ENCODE data around the gene GJB5.

DNA sequence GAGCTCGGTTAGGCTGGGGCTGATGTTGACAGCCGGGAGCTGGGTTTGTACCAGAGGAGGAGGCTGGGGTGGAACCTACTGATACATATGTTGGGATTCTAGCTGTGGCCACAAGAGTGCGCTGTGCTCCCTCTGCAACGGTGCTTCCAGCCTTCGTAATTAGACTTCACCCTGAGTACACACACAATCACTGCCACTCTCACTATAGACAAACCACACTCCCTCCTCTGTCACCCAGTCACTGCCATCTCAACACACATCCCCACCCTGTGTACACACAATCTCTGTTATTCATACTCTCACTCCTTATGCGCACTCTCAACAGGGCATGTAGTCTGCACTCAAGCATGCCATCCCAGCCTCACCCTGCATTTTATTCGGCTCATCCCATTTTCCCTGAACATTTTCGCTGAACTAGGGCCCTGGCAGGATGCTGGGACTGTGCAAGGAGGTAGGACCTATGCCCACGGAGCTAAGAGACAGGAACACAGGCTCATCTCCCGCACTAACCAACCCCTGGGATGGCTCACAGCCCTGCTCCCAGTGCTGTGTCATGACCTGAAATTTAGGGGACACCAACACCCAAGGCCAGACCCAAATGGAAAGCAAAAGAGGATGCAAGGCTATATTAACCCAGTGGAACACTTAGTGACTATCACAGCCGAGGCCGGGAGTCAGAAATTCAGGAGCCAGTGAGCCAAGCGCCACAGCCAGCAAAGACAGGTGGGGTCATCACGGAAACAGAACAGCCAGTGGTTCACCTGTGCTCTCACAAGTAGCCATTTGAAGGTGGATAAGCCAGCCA is 31.9 kb downstream of the GJB5 start:
- TF ChIP-seq RNF2 (IDR thresholded peaks at IDR 0.05; ENCODE audit: borderline replicate concordance, low read depth, low read length, missing control alignments, poor library complexity, severe bottlenecking) (no peak), EZH2 (IDR thresholded peaks at IDR 0.05; ENCODE audit: low read depth, low read length, severe bottlenecking) (no peak), POLR2A (IDR thresholded peaks at IDR 0.05; ENCODE audit: control extremely low read depth in 1 of 2, low read depth in 2 of 2, low read length in 2 of 2) (no peak), ASH2L (IDR thresholded peaks at IDR 0.05; ENCODE audit: low read length) (no peak), CTBP2 (IDR thresholded peaks at IDR 0.05; ENCODE audit: borderline replicate concordance, insufficient read depth, insufficient read length, low read length) (no peak), RFX5 (IDR thresholded peaks at IDR 0.05; ENCODE audit: borderline replicate concordance, low read depth, low read length) (no peak), POLR2AphosphoS5 (IDR thresholded peaks at IDR 0.05; ENCODE audit: low read depth, low read length) (no peak), TAF1 (IDR thresholded peaks at IDR 0.05; ENCODE audit: low read depth, low read length) (no peak), TCF12 (IDR thresholded peaks at IDR 0.05; ENCODE audit: low read depth, low read length) (no peak), CEBPB (IDR thresholded peaks at IDR 0.05; ENCODE audit: low read depth, low read length) (no peak), MAFK (IDR thresholded peaks at IDR 0.05; ENCODE audit: low read depth, low read length) (no peak), YY1 (IDR thresholded peaks at IDR 0.05; ENCODE audit: low read depth, low read length) (no peak)
- TF ChIP-seq, protein P1, sequence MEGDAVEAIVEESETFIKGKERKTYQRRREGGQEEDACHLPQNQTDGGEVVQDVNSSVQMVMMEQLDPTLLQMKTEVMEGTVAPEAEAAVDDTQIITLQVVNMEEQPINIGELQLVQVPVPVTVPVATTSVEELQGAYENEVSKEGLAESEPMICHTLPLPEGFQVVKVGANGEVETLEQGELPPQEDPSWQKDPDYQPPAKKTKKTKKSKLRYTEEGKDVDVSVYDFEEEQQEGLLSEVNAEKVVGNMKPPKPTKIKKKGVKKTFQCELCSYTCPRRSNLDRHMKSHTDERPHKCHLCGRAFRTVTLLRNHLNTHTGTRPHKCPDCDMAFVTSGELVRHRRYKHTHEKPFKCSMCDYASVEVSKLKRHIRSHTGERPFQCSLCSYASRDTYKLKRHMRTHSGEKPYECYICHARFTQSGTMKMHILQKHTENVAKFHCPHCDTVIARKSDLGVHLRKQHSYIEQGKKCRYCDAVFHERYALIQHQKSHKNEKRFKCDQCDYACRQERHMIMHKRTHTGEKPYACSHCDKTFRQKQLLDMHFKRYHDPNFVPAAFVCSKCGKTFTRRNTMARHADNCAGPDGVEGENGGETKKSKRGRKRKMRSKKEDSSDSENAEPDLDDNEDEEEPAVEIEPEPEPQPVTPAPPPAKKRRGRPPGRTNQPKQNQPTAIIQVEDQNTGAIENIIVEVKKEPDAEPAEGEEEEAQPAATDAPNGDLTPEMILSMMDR (IDR thresholded peaks at IDR 0.05; ENCODE audit: control extremely low read depth in 1 of 3, insufficient read depth in 1 of 3, low read depth in 1 of 3, low read length in 3 of 3) = peak; percentile 90 to 97 (median 93)
- TF ChIP-seq, protein P2, sequence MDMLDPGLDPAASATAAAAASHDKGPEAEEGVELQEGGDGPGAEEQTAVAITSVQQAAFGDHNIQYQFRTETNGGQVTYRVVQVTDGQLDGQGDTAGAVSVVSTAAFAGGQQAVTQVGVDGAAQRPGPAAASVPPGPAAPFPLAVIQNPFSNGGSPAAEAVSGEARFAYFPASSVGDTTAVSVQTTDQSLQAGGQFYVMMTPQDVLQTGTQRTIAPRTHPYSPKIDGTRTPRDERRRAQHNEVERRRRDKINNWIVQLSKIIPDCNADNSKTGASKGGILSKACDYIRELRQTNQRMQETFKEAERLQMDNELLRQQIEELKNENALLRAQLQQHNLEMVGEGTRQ (IDR thresholded peaks at IDR 0.05; ENCODE audit: low read length) = no peak

Data from H1 (cell line).